Stimulated activated naive CD8-positive, alpha-beta T cell treated with anti-CD3 and anti-CD28 coated beads, Interleukin-15, Interleukin-2, amounts not matched to agents 100 ng/mL and 50 ng/mL, for 24 hours (primary cell): ENCODE measurements around the gene OR5H1.
"Not testable (repeated sequence)": the region's sequence is repeated elsewhere in the genome, so short reads cannot be mapped to it uniquely, and the experiment has no call there.

Source experiments
- H3K27ac Mint-ChIP-seq: one replicate; pipeline ENCODE4 v1.8.0; 2021; ENCODE audit warnings: mild to moderate bottlenecking, mixed read lengths
- H3K27me3 Mint-ChIP-seq: one replicate; pipeline ENCODE4 v1.8.0; 2021; ENCODE audit warnings: mixed read lengths
- H3K36me3 Mint-ChIP-seq: one replicate; pipeline ENCODE4 v1.8.0; 2021; ENCODE audit warnings: low read depth, mixed read lengths
- H3K4me1 Mint-ChIP-seq: one replicate; pipeline ENCODE4 v1.8.0; 2021; ENCODE audit warnings: low read depth, mixed read lengths
- H3K4me3 Mint-ChIP-seq: one replicate; pipeline ENCODE4 v1.8.0; 2021; ENCODE audit warnings: mild to moderate bottlenecking, mixed read lengths
- H3K9me3 Mint-ChIP-seq: one replicate; pipeline ENCODE4 v1.8.0; 2021; ENCODE audit warnings: mixed read lengths

Gene OR5H1

DNA sequence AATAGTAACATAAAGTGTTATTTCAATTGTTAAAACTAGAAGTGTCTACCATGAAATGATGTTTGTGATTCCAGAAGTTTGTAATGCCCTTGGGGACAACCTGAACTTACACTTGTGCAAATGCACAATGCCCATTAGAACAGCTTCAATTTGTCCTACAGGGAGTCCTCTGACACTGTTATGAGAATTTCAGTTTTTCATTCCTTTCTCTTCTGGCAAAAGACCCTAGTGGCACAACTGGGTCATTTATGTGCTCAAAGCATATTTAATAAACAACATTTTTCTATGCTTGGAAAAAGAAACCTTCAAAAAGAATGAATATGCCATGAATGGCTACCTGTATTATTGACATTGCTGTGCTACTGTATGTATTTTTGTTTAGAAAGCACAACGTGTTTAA is at the start of gene OR5H1:
OR5H1 (plus strand) TSS at position 301 of the 400 bp plus-strand sequence. CDS start 1,977 bp downstream, outside the sequence.
- no peaks in the 10 kb centered on the region for H3K27me3 Mint-ChIP-seq
- H3K4me1 Mint-ChIP-seq, result no peaks in the 10 kb centered on the region
- no peak within 1 kb of the TSS for H3K4me3 Mint-ChIP-seq
- H3K9me3 Mint-ChIP-seq, result peaks cover 4% of the 10 kb centered on the region
- no peak within 1 kb of the TSS for H3K27ac Mint-ChIP-seq
- H3K36me3 Mint-ChIP-seq, result no peaks in the 10 kb centered on the region

DNA sequence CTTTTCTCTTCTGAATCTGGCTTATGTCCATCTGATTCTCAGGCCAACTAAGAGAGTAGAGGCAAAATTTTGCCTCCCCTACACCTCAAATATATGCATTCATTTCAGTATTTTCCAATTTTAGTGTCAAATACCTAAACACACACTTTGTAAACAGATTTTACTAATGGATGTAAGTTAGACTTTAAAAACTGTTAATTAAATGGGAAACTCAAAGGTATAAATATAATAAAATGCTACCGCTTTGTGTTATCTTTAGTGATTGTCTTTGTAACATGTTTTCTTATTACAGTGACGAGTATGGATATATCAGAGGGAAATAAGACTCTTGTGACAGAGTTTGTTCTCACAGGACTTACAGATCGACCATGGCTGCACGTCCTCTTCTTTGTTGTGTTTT is 43.6 kb upstream of the OR5H1 start, which contains the start of gene OR5AC2:
OR5AC2 (plus strand) TSS at position 301 of the 400 bp plus-strand sequence; CDS start at position 301, 0 bp downstream.
- Mint-ChIP-seq H3K27ac (no peak within 1 kb of the TSS), H3K9me3 (no peaks in the 10 kb centered on the region), H3K4me3 (no peak within 1 kb of the TSS), H3K36me3 (no peaks in the 10 kb centered on the region), H3K27me3 (peaks cover 3% of the 10 kb centered on the region), H3K4me1 (no peaks in the 10 kb centered on the region)

DNA sequence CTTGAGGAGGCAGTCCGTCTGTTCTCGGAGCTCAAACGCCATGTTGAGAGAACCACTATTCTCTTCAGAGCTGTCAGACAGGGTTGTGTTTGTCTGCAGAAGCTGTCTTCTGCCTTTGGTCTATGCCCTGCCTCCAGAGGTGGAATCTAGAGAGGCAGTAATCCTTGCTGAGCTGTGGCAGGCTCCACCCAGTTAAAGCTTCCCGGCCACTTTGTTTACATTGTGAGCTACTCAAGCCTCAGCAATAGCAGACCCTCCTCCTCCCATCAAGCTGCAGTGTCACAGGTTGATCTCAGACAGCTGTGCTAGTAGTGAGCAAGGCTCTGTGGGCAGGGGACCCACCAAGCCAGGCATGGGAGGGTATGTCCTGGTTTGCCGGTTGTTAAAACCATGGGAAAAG is 34.6 kb upstream of the OR5H1 start:
- Mint-ChIP-seq H3K27me3 (no peaks in the 10 kb centered on the region), H3K9me3 (no peaks in the 10 kb centered on the region), H3K27ac (no peak overlapping the region), H3K36me3 (no peaks in the 10 kb centered on the region), H3K4me3 (no peak overlapping the region), H3K4me1 (no peaks in the 10 kb centered on the region)

GRCh38 chr3:98099848-98100247 is 30.7 kb upstream of the OR5H1 start:
- H3K27me3 Mint-ChIP-seq, result no peaks in the 10 kb centered on the region
- no peaks in the 10 kb centered on the region for H3K4me1 Mint-ChIP-seq
- H3K9me3 Mint-ChIP-seq, result no peaks in the 10 kb centered on the region
- H3K36me3 Mint-ChIP-seq, result no peaks in the 10 kb centered on the region
- no peak overlapping the region for H3K27ac Mint-ChIP-seq
- no peak overlapping the region for H3K4me3 Mint-ChIP-seq

DNA sequence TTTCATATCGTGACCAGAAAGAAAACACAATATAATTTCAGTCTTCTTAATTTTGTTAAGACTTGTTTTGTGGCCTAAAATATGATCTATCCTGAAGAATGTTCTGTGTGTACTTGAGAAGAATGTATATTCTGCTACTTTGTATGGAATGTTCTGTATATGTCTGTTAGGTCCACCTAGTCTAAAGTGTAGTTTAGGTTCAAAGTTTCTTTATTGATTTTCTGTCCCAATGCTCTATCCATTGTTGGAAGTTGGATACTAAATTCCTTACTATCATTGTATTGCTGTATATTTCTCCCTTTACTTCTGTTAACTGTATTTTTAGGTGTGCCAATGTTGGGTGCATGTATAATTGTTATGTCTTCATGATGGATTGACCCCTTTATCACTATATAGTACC is 22.4 kb upstream of the OR5H1 start:
- H3K4me1 Mint-ChIP-seq, result no peaks in the 10 kb centered on the region
- H3K36me3 Mint-ChIP-seq, result no peaks in the 10 kb centered on the region
- no peaks in the 10 kb centered on the region for H3K9me3 Mint-ChIP-seq

GRCh38 chr3:98109807-98110549 is 20.5 kb upstream of the OR5H1 start:
- H3K9me3 Mint-ChIP-seq, result no peaks in the 10 kb centered on the region
- H3K4me3 Mint-ChIP-seq, result no peak overlapping the region
- H3K4me1 Mint-ChIP-seq, result no peaks in the 10 kb centered on the region
- no peaks in the 10 kb centered on the region for H3K36me3 Mint-ChIP-seq
- H3K27ac Mint-ChIP-seq, result no peak overlapping the region
- no peaks in the 10 kb centered on the region for H3K27me3 Mint-ChIP-seq

More for the DNA sequence above, 22.4 kb upstream of the OR5H1 start:
- Mint-ChIP-seq H3K27me3 (no peaks in the 10 kb centered on the region), H3K4me3 (no peak overlapping the region), H3K27ac (no peak overlapping the region)

GRCh38 chr3:98110550-98110908 is 20.0 kb upstream of the OR5H1 start:
- no peaks in the 10 kb centered on the region for H3K4me1 Mint-ChIP-seq
- H3K27ac Mint-ChIP-seq, result no peak overlapping the region
- H3K36me3 Mint-ChIP-seq, result no peaks in the 10 kb centered on the region
- H3K4me3 Mint-ChIP-seq, result no peak overlapping the region
- H3K9me3 Mint-ChIP-seq, result no peaks in the 10 kb centered on the region
- H3K27me3 Mint-ChIP-seq, result no peaks in the 10 kb centered on the region

- Mint-ChIP-seq H3K4me3 (no peak overlapping the region), H3K36me3 (no peaks in the 10 kb centered on the region), H3K9me3 (peaks cover 7% of the 10 kb centered on the region), H3K27ac (no peak overlapping the region), H3K4me1 (no peaks in the 10 kb centered on the region), H3K27me3 (peaks cover 13% of the 10 kb centered on the region)
Measured at GRCh38 chr3:98114264-98114663, 16.3 kb upstream of the OR5H1 start.

GRCh38 chr3:98115717-98116116 is 14.8 kb upstream of the OR5H1 start:
- H3K4me1 Mint-ChIP-seq, result no peaks in the 10 kb centered on the region
- no peak overlapping the region for H3K4me3 Mint-ChIP-seq
- H3K9me3 Mint-ChIP-seq, result peaks cover 7% of the 10 kb centered on the region

DNA sequence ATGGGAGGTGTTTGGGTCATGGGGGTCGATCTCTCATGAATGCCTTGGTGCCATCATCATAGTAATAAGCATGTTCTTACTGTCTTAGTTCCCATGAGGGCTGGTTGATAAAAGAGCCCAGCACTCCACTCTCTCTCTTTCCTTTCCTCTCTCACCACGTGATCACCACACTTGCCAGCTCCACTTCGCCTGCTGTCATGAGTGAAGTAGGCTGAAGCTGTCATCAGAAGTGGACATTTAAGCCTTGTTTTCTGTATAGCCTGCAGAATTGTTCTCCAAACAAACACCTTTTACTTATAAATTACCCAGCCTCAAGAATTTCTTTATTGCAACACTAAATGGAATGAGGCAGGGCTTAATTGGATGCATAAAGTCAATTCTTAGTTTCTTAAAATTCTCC is 6.1 kb downstream of the OR5H1 start:
- Mint-ChIP-seq H3K27ac (no peak overlapping the region), H3K9me3 (no peaks in the 10 kb centered on the region), H3K27me3 (no peaks in the 10 kb centered on the region), H3K4me3 (no peak overlapping the region), H3K36me3 (no peaks in the 10 kb centered on the region), H3K4me1 (no peaks in the 10 kb centered on the region)

More at GRCh38 chr3:98115717-98116116, 14.8 kb upstream of the OR5H1 start:
- Mint-ChIP-seq H3K27ac (no peak overlapping the region), H3K27me3 (peaks cover 13% of the 10 kb centered on the region), H3K36me3 (no peaks in the 10 kb centered on the region)

DNA sequence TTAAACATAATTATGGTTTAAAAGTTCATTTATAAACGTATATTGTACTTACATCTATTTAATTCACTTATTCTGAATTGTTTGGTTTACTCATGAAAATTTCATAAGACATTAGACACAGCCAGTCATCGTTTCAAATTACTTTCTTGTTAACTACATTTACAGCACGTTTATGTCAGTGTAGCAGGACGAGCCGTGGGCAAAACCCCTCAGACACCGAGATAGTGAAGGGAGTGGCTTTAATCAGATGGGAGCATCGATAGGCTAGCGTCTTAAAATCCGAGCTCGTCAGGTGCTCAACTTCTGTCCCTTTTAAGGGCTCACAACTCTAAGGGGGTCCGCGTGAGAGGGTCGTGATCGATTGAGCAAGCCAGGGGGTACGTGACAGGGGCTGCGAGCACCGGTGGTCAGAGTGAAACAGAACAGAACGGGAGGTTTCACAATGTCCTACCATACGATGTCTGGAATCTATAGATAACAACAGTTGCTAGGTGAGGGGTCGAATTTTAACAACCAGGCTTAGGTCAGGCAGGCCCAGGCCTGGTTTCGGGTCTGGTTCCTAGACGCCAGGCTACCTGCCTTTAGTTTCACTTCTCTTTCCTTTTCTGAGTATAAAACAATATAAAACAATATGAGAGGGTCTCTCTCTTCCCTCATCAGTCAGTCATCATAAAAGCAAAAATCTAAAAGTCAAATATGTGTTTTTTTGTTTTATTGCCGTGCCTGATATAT is 7.5 kb downstream of the OR5H1 start:
- H3K4me1 Mint-ChIP-seq, H3K9me3 Mint-ChIP-seq, H3K27me3 Mint-ChIP-seq, H3K4me3 Mint-ChIP-seq, H3K36me3 Mint-ChIP-seq, H3K27ac Mint-ChIP-seq: not testable (repeated sequence)

GRCh38 chr3:98140531-98140930 is 10.0 kb downstream of the OR5H1 start:
- H3K27me3 Mint-ChIP-seq, result no peaks in the 10 kb centered on the region
- H3K4me1 Mint-ChIP-seq, result no peaks in the 10 kb centered on the region
- H3K27ac Mint-ChIP-seq, result no peak overlapping the region

GRCh38 chr3:98147179-98147578 is 16.7 kb downstream of the OR5H1 start, which contains the start of gene OR5H14:
Gene OR5H14, plus strand, starts transcription at chr3:98147479. Its CDS starts 1,907 bp downstream, at chr3:98149386.
- Mint-ChIP-seq H3K36me3 (no peaks in the 10 kb centered on the region), H3K27me3 (no peaks in the 10 kb centered on the region), H3K27ac (no peak within 1 kb of the TSS), H3K4me3 (no peak within 1 kb of the TSS), H3K4me1 (no peaks in the 10 kb centered on the region), H3K9me3 (peaks cover 4% of the 10 kb centered on the region)

More at GRCh38 chr3:98140531-98140930, 10.0 kb downstream of the OR5H1 start:
- no peak overlapping the region for H3K4me3 Mint-ChIP-seq
- H3K36me3 Mint-ChIP-seq, result no peaks in the 10 kb centered on the region
- H3K9me3 Mint-ChIP-seq, result no peaks in the 10 kb centered on the region

- H3K9me3 Mint-ChIP-seq, result peaks cover 4% of the 10 kb centered on the region
- no peaks in the 10 kb centered on the region for H3K36me3 Mint-ChIP-seq
- H3K27ac Mint-ChIP-seq, result no peak overlapping the region
- no peaks in the 10 kb centered on the region for H3K4me1 Mint-ChIP-seq
- H3K27me3 Mint-ChIP-seq, result no peaks in the 10 kb centered on the region
- H3K4me3 Mint-ChIP-seq, result no peak overlapping the region
Measured at GRCh38 chr3:98148751-98149150, 18.2 kb downstream of the OR5H1 start.

GRCh38 chr3:98149456-98149855 is 18.9 kb downstream of the OR5H1 start:
- not testable (repeated sequence) for H3K9me3 Mint-ChIP-seq, H3K36me3 Mint-ChIP-seq, H3K27me3 Mint-ChIP-seq, H3K4me3 Mint-ChIP-seq, H3K4me1 Mint-ChIP-seq, H3K27ac Mint-ChIP-seq
